Motor neuron (in vitro differentiated cells): ENCODE results near the gene GPR156. TPM values are rescaled to one million over a fixed set of nuclear protein-coding genes. Genes with fewer than 3 reads are reported as not detected.
"Not testable (repeated sequence)": the region's sequence is repeated elsewhere in the genome, so short reads cannot be mapped to it uniquely, and the experiment has no call there.

Experiments used
- ATAC-seq, 8 experiments: fragments of 200-7000 bp; cut with Tn5 transposase; replicated peaks in 6 of 8; 2 replicates each; pipeline ENCODE4 v1.8.0; 2021; ENCODE audit warnings: mild to moderate bottlenecking in 8 of 8, moderate library complexity in 8 of 8
- H3K27ac ChIP-seq, 2 donors: fragments of 250-450 bp; sonication (Bioruptor Pico); 2 replicates each; pipeline ENCODE4 v1.9.0; 2021; ENCODE audit warnings: antibody characterized with exemption in 2 of 2, mild to moderate bottlenecking in 2 of 2, moderate library complexity in 1 of 2
- H3K4me1 ChIP-seq, 2 donors: fragments of 250-450 bp; sonication (Bioruptor Pico); replicated peaks in 1 of 2; 2 replicates each; pipeline ENCODE4 v1.6.1; 2021; ENCODE audit warnings: antibody characterized with exemption in 2 of 2, mild to moderate bottlenecking in 2 of 2, moderate library complexity in 1 of 2
- H3K4me3 ChIP-seq, 5 donors: fragments of 250-450 bp; sonication (Bioruptor Pico); 2 replicates each; pipeline ENCODE4 v1.9.0; 2021; ENCODE audit warnings: antibody characterized with exemption in 5 of 5, mild to moderate bottlenecking in 5 of 5, moderate library complexity in 4 of 5
- WGBS, 10 experiments: fragments of 450-650 bp; shearing (Covaris generic); methylation state at CpG; one replicate each; pipeline ENCODE4 v1.0.0; 2022; 5-methylcytosine and 5-hydroxymethylcytosine counted together
- in situ Hi-C, 9 experiments: fragments of 400-800 bp; cut with MboI; loops; one replicate each; pipeline ENCODE4 v1.15.0; 2021; ENCODE audit warnings: low sequenced_read_pairs in 9 of 9, low pct_unique_long_range_greater_than_20kb in 2 of 9; ENCODE audit not compliant: unreplicated experiment in 9 of 9
- total RNA-seq, 8 experiments: library from RNA; unstranded; fragments of 300-600 nt; gene quantifications; 2 replicates each; pipeline versions ENCODE4 v1.2.3 to v1.2.4, GENCODE V29; 2022

GPR156 gene
- total RNA-seq, 8 experiments from 2014 or later = 0.33 to 2.3 (median 1.2) TPM

- H3K4me1 ChIP-seq = peaks cover 2 to 6% of the 10 kb centered on the region in 2 donors
- H3K4me3 ChIP-seq = no peak overlapping the region
- H3K27ac ChIP-seq = no peak overlapping the region
- no peak for ATAC-seq
- in situ Hi-C loops = no loop called here
These were observed 121.2 kb downstream of the GPR156 start for GRCh38 chr3:120163816-120164215.

GRCh38 chr3:120163026-120163425 lies 122.0 kb downstream of the GPR156 start:
- WGBS, 10 experiments = 33 to 100% (median 67%) methylated on average over 1 to 4 of the region's 4 CpGs
- in situ Hi-C loops = no loop called here

GRCh38 chr3:120162400-120162799 lies 122.6 kb downstream of the GPR156 start:
- H3K4me3 ChIP-seq = no peak overlapping the region
- no peak for ATAC-seq
- H3K27ac ChIP-seq = no peak overlapping the region
- in situ Hi-C loops = no loop called here
- H3K4me1 ChIP-seq = peaks cover 2 to 6% of the 10 kb centered on the region in 2 donors

More at GRCh38 chr3:120163026-120163425, 122.0 kb downstream of the GPR156 start:
- no peak for ATAC-seq
- H3K27ac ChIP-seq = no peak overlapping the region
- H3K4me3 ChIP-seq = no peak overlapping the region
- H3K4me1 ChIP-seq = peaks cover 2 to 6% of the 10 kb centered on the region in 2 donors

- ATAC-seq = no peak
- WGBS, 10 experiments = 84 to 100% (median 99%) methylated on average over 2 to 3 of the region's 3 CpGs; no CpG with 5 or more reads in 2 of the 10 experiments
- Histone ChIP-seq H3K27ac (no peak overlapping the region), H3K4me3 (no peak overlapping the region), H3K4me1 (peaks cover 2 to 6% of the 10 kb centered on the region in 2 donors)
- in situ Hi-C loops = no loop called here
These were observed 123.1 kb downstream of the GPR156 start for GRCh38 chr3:120161902-120162301.

GRCh38 chr3:120160050-120160449 lies 125.0 kb downstream of the GPR156 start:
- Histone ChIP-seq H3K4me1 (peaks cover 2 to 6% of the 10 kb centered on the region in 2 donors), H3K27ac (no peak overlapping the region), H3K4me3 (no peak overlapping the region)
- peak in 7 of 8 experiments; percentile 48 to 98 (median 86) for ATAC-seq
- in situ Hi-C loops = no loop called here
- WGBS, 10 experiments = 0% methylated on average over 1 of the region's 1 CpG; no CpG with 5 or more reads in 7 of the 10 experiments

GRCh38 chr3:120157681-120158080 lies 127.3 kb downstream of the GPR156 start:
- in situ Hi-C loops = no loop called here
- ATAC-seq = no peak
- Histone ChIP-seq H3K4me3 (no peak overlapping the region), H3K4me1 (peaks cover 2 to 6% of the 10 kb centered on the region in 2 donors), H3K27ac (no peak overlapping the region)
- WGBS, 10 experiments = 88 to 100% (median 100%) methylated on average over 1 to 3 of the region's 5 CpGs; no CpG with 5 or more reads in 5 of the 10 experiments

- Histone ChIP-seq H3K27ac (no peak overlapping the region), H3K4me3 (no peak overlapping the region), H3K4me1 (peaks cover 2 to 6% of the 10 kb centered on the region in 2 donors)
- in situ Hi-C loops = no loop called here
- ATAC-seq = no peak
- 10 to 93% (median 73%) methylated on average over 1 to 3 of the region's 3 CpGs; no CpG with 5 or more reads in 1 of the 10 experiments for WGBS, 10 experiments
These were observed 127.9 kb downstream of the GPR156 start for GRCh38 chr3:120157113-120157512.

GRCh38 chr3:120156699-120157098 lies 128.3 kb downstream of the GPR156 start:
- Histone ChIP-seq H3K4me3 (no peak overlapping the region), H3K4me1 (peaks cover 2 to 6% of the 10 kb centered on the region in 2 donors), H3K27ac (no peak overlapping the region)
- in situ Hi-C loops = no loop called here
- peak in 1 of 8 experiments; percentile 42 for ATAC-seq

GRCh38 chr3:120155694-120156093 lies 129.3 kb downstream of the GPR156 start:
- in situ Hi-C loops, H3K27ac ChIP-seq, ATAC-seq, H3K4me3 ChIP-seq, H3K4me1 ChIP-seq: not testable (repeated sequence)
- 40 to 83% (median 71%) methylated on average over 1 to 2 of the region's 3 CpGs; no CpG with 5 or more reads in 3 of the 10 experiments for WGBS, 10 experiments

- no peak for ATAC-seq
- in situ Hi-C loops = no loop called here
- Histone ChIP-seq H3K4me1 (peaks cover under 1 to 5% of the 10 kb centered on the region in 2 donors), H3K4me3 (no peak overlapping the region), H3K27ac (no peak overlapping the region)
These were observed 129.9 kb downstream of the GPR156 start for GRCh38 chr3:120155108-120155507.

GRCh38 chr3:120153294-120153693 lies 131.7 kb downstream of the GPR156 start:
- 0 to 82% (median 45%) methylated on average over 1 to 2 of the region's 2 CpGs for WGBS, 10 experiments
- in situ Hi-C loops = no loop called here
- ATAC-seq = peak in 6 of 8 experiments; percentile 27 to 95 (median 76)

GRCh38 chr3:120151791-120152190 lies 133.2 kb downstream of the GPR156 start:
- 17 to 100% (median 82%) methylated on average over 1 to 4 of the region's 4 CpGs; no CpG with 5 or more reads in 1 of the 10 experiments for WGBS, 10 experiments

More at GRCh38 chr3:120153294-120153693, 131.7 kb downstream of the GPR156 start:
- Histone ChIP-seq H3K27ac (no peak overlapping the region), H3K4me3 (no peak overlapping the region), H3K4me1 (no peaks in the 10 kb centered on the region)

GRCh38 chr3:120148187-120148949 lies 136.7 kb downstream of the GPR156 start:
- Histone ChIP-seq H3K4me3 (no peak overlapping the region), H3K4me1 (no peaks in the 10 kb centered on the region), H3K27ac (no peak overlapping the region)
- in situ Hi-C loops = no loop called here
- WGBS, 10 experiments = 83 to 100% (median 94%) methylated on average over 1 to 2 of the region's 3 CpGs; no CpG with 5 or more reads in 5 of the 10 experiments
- no peak for ATAC-seq

More at GRCh38 chr3:120151791-120152190, 133.2 kb downstream of the GPR156 start:
- ATAC-seq = no peak
- Histone ChIP-seq H3K27ac (no peak overlapping the region), H3K4me3 (no peak overlapping the region), H3K4me1 (no peaks in the 10 kb centered on the region)
- in situ Hi-C loops = no loop called here
